Measurements from ENCODE around the gene KRT86.

GRCh38 chr12:52228366-52228765 is 46.1 kb upstream of the KRT86 start:
- TF ChIP-seq ZNF549 (tag by site-specific recombination; IDR thresholded peaks at IDR 0.05) (no peak), CTCF (tag by site-specific recombination; IDR thresholded peaks at IDR 0.05) (no peak), ZFP69B (tag by site-specific recombination; IDR thresholded peaks at IDR 0.05) (no peak)
